Activated T-cell treated with anti-CD3 and anti-CD28 coated beads for 48 hours (primary cell): ENCODE measurements around the gene SRD5A1.

ENCODE experiments used
- DNase-seq: peaks from one replicate; pipeline ENCODE4 v3.0.0-alpha.2; 2020; ENCODE audit warnings: low read depth

The SRD5A1 gene

DNA sequence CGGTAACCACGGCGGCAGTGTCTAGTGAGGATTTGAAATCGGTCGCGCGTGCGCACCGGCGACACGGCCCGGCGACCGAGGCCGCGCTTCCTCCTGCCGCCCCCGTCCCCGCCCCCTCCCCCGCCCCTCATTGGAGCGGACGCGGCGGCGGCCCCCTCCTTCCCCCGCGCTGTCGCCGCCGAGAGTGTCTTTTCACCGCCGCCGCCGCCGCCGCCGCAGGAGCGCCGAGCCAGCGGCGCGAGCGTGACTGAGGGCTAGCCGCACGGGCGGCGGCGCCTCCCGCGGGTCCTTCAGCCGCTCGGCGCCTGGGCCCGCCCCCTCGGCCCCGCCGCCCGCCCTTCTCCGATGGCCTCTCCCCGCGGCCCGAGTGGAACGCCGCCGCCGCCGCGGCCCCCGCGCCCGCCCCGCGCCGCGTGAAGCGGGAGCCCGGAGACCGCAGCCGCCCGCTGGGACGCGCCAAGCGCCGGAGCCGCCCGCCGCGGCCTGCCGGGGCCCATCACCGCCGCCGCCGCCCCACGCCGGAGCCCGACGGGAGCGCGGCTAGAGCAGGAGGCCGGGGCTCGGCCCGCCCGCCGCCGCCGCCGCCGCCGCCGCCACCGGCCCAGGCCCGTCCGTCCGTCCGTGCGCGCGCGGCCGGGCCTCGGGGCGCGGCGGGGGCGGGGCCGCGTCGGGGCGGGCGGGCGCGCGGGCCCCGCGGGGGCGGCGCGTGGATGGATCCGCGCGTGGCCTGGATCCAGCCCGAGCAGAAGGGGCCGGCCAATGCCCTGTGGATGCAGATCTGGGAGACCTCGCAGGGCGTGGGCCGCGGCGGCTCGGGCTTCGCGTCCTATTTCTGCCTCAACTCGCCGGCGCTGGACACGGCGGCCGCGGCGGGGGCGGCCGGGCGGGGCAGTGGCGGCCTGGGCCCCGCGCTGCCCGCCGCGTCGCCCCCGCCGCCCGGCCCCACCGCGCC is 80.3 kb downstream of the SRD5A1 start, which contains the start of gene TENT4A:
TSS of gene TENT4A (plus strand) at position 159 of the 952 bp plus-strand sequence. CDS start at position 711, 552 bp downstream.
- no peak for DNase-seq

DNA sequence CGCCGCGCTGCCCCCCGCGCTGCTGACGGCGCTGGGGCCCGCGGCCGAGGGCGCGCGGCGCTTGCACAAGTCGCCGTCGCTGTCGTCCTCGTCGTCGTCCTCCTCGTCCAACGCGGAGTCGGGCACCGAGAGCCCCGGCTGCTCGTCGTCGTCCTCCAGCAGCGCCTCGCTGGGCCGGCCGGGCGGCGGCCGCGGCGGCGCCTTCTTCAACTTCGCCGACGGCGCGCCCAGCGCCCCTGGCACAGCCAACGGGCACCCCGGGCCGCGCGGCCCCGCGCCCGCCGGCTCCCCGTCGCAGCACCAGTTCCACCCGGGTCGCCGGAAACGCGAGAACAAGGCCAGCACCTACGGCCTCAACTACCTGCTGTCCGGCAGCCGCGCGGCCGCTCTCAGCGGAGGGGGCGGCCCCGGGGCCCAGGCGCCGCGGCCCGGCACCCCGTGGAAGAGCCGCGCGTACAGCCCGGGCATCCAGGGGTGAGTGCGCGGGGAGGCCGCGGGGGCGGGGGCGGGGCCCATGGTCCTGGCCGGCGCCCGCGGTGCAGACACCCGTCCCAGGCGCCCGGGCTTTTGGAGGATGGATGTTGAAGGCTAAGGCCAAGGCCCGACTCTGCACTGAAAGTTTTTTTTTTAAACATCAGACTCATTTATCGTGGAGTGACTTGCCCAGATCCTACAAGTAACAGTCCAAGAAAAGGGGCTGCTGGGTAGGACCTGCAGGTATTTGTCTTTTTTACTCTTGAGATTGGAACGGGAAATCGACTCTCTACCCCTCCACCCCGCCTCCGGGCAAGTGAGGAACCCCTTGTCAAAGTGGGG is 81.2 kb downstream of the SRD5A1 start:
- no peak for DNase-seq

DNA sequence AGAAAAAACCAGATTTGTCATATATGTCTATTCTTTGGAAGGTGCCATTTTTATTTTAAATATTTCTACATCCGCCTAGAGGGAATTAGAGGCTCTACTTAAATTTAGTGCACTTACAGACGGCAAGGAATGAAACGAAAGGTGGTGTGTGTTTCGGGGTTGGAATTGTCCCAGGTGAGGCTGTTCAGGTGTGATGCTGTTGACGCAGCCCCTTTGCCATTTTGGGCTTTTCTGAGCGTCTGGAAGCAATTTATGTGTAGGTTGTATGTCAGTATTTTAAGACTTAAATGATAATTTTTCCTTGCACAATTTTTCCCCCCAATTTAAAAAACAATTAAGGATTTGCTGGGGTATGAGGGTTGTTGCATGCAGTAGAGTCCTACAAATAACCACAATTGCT is 82.0 kb downstream of the SRD5A1 start:
- no peak for DNase-seq

DNA sequence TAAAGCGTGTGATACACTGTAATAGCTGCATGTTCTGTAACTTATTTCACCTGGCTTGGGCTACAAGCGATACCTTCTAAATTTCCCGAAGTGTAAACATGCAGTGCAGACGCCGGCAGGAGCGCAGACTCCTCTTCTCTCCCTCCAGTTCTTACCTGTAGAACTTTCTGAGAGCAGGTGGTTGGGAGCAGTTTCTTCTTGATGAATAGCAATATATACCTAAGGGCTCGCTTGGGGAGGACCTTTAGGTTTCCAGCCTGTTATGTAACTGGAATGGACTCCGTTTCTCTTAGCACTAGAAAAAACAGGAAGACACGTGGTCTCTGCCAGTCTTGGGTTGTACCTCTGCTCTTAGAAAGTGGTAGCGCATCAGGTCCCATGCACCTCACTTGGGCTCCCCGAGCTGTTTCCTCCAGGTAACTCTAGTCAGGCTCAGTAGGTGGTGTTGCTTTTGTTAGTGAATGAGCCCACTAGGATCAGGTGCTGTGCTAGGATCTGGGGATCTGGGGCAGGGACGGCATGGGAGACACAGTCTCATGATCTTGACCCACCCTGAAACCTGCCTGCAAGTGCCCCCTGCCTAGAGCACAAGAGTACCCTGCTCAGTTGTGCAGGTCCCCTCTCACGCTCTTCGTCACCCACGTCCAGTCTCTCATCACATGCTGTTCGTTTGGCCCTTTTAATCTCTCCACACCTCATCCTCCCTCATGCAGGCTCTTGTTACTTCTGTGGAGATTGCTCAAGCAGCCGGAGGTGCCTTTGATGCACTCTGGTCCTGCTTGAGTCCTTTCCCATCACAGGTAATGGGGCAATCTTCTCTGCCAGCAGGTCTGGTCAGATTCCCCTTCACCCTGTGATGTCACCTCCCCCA is 82.8 kb downstream of the SRD5A1 start:
- DNase-seq, result no peak

DNA sequence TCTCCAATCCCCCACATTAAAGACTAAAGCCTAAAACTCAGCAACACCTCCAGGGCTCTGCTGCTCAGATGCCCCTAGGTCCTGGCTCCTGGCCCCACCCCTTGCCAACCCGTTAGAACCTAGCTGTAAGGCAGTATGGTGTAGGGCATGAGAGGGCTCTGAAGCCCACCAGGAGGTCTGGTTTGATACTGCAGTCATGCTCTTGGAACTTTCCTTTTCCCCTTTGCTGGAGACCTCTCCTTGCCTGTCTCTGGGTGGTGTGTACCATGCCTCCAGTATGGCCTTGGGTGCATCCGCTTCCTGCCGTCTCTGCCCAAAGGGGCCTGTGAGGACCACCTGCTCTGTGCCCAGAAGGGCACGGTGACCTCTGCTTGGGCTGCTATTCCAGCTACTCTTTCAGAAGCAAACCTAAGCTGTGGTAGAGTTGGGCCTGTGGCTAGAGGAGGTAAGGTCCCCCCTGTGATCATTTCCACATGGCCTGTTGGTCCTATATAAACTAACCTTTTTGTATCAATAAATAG is 83.4 kb downstream of the SRD5A1 start:
- DNase-seq, result no peak

DNA sequence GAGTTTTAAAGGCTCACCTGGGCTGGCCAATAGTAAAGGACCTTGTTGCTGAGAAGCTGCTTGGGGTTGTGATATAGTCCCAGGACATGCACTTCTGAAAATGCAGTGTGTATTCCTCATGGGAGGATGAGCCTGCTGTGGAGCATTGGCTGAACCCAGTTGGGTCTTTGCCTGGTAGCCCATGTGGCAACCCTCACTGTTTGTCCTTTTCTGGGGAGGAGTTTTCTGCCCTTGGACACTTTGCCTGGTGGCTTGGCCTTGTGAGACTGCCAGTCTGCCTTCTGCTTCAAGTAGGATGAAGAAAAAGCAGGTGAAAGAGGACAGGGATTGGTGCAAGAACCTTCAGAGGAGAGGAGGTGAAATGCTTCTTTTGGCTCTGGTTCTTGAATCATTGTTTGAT is 84.0 kb downstream of the SRD5A1 start:
- DNase-seq, result no peak

DNA sequence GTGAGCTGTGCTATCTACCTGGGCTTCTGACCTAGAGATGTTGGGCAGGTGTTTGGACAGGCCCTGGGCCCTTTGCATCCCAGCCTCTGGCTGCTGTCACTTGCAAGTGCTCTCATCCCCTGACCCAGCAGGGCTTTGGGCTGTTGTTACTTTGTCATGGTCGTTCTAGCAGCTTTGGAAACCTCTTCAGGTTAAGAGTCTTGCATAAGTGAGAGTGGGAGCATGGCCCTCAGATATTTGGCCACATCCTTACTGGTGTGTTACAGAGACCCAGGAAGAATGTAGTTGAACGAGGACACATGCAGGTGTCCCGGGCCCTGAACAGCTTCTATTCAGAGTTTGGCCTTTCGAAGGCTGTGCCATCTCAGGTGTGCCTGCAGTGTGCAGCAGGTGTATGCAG is 84.4 kb downstream of the SRD5A1 start:
- no peak for DNase-seq

DNA sequence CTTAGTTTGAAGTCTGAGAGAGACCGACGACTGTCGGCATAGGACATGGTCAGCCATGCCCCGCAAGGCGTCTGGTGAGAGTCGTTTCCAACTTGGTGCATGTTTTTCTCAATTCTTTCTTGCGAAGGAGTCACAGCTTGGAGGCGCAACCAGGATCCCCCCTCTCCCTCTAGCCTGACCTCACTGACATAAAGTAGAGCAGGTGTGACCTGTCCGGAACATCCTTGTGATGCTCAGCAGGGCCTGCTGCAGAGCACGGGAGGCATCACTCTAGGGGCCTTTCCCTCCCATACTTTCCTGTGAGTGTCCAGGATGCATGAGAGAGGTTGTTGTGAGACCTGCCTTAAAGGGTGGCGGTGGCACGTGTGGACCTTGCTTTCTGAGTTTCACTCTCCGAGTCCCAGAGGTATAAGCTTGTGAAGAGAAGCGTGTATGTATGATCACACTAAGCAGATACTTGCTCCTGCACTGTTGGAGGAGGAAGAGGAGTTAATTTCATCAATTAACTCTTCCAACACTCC is 85.0 kb downstream of the SRD5A1 start:
- no peak for DNase-seq

DNA sequence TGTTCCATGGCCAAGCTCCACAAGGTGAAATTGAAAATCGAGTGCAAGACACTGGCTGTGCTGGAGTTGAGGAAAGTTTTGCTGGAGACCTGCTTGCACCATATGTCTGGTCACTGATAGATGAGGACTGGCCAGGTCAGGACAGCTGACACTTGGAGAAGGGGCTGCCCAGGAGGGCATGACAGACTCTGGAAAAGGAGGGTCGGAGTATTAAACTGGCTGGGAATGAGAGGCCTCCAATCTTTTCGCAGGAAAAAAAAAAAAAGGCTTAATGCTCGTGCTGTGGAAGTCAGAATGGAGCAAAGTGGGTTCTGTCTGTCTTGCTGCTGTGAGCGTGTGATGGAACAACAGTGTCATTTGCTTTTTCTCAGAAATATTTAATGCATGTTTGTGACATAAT is 85.5 kb downstream of the SRD5A1 start:
- DNase-seq, result no peak

DNA sequence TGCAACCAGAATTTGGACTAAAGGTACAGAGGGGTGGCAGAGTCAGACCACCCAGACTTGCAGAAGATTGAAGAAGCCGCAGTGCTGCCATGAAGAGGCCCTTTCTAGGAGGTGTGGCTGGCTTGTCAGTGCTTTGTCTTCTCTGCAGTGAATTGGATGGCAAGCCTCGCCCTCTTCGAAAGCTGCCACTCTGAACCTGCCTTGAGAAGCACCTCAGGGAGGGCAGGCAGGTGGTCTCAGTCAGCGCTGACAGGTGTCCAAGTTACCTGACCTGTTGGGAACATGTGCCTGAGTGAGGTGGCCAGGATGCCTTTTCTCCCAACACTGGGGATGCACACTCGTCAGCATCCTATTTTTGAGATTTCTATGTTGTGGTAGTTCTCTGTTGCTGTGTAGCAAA is 86.2 kb downstream of the SRD5A1 start:
- no peak for DNase-seq

DNA sequence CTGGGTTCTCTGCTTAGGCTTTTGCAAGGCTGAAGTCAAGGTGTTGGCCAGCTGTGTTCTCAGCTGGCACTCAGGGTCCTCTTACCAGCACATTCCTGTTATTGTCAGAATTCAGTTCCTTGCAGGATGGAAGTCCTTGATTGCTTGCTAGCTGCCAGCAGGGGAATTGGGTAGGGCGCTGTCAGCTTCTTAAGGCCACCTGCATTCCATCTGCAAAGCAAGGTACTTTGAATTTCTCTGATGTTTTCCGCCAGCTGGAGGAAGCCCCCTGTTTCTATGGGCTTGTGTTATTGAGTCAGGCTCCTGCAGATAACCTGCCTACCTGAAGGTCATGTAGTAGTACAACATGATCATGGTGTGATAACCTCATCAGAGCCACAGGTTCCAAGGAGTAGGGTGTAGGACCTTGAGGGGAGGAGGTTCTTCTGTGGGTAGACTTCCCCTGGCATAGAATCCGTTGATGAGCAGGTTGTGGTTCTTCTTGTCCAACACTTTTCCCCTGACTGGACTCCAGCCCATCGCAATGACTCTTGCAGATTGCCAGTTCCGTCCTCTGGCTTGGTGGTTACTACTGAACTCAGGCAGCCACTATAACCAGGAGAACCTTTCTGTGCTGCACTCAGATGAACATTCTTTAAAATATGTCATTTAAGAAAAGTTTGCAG is 86.8 kb downstream of the SRD5A1 start:
- no peak for DNase-seq

DNA sequence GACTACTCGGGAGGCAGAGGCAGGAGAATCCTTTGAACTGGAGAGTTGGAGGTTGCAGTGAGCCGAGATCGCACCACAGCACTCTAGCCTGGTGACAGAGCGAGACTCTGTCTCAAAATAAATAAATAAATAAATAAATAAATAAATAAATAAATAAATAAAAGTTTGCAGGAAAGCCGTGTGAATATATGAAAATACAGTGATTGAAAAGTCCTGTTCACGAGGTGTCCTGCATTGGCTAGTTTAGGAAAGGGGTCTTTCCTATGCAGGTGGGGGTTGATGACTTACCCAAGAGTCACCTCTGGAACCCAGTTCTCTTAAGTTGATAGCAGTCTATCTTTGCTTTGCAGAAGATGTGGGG is 87.3 kb downstream of the SRD5A1 start:
- DNase-seq, result no peak

DNA sequence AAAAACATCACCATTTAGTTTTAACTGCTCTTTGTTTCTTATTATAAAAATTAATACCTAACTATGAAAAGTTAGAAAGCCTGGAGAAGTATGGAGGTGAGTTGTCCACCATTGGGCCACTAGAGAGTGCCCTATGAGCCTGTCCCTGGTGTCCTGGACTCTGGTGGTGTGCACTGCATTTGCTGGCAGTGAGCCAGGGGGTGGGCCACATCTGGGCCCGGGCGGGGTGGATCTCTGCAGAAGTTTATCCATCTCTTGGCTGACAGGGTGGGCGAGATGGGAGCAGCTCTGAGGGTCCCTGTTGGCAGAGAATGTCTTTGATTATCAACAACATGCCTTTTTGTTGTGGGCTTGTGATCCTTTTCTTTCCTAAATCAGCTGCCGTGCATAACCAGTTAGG is 88.2 kb downstream of the SRD5A1 start:
- no peak for DNase-seq

DNA sequence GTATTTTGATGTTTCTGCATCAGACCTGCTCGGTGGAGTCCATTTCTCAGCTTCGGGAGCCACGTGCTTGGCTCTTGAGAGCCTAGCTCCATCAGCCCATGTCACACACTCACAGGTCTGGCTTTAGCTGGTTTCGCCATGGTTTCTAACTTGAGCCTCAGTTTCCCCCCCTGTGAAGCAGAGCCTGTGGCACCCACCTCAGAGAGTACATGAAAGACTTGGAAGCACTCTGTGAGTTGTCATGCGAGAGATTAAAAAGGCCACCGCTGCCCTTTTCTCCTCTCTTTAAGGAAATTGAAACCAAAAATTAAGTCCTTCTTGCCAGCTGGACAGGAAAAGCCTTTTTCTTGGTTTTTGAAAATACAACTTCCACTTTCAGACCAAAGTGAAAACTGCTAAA is 88.8 kb downstream of the SRD5A1 start:
- no peak for DNase-seq

DNA sequence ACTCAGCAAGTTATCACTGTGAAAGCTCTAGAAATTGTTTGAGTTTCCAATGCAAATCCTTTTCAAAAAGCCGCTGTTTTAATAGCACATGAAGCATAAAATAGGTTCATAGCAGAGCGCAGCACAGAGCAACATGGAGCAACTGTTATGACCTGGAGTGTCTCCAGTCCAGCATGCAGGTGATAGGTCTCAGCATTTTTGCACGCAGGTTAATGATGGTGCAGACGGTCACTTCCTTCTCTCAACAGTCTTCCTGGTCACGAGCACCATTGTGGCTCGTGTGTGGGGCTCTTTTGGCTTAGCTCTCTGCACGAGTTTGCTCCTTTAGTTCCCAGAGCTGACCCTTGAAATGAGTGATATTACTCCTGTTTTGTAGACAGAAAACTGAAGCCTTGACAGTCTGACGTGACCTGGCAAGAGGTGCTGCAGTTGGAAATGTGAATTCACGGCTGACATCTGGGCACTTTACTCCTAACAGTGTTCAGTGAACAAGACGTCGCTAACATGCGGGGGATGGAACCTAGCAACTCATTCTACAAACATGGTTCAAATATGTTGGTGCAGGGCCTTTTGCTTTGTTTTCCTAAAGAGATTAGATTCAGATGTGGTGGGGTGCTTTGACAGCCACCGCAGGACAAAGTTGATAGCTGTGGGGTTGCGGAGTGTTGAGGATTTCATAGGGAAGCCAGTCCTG is 90.0 kb downstream of the SRD5A1 start:
- DNase-seq, result no peak

DNA sequence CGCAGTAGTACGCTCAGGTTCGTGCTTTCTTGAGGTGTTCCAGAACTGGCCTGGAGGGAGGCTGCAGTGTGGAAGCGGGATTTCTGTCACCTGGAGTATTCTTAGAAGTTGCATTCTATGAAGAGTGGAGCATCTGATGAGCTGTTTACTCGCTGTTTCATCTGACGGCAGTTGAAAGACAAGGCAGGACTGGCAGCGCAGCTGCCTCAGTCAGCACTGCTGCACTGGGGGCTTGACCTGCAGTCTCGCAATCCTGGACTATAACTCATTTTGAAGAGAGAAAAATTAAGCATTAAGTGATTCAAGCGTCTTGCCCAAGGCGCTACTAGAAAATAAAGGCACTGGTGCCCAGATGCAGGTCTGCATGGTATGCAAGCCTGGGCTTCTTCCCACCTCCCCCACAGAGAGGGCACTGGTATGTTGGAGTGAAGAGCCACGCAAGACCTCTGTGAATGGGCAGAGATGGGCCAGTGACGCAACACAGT is 90.6 kb downstream of the SRD5A1 start:
- DNase-seq, result no peak
